ENCODE results near the gene COLGALT1.

COLGALT1 gene

GRCh38 chr19:17625980-17626379, 70.5 kb downstream of the COLGALT1 start:
- no peak for DNase-seq

- DNase-seq = no peak
These were observed 71.1 kb downstream of the COLGALT1 start for GRCh38 chr19:17626456-17627015.

DNA sequence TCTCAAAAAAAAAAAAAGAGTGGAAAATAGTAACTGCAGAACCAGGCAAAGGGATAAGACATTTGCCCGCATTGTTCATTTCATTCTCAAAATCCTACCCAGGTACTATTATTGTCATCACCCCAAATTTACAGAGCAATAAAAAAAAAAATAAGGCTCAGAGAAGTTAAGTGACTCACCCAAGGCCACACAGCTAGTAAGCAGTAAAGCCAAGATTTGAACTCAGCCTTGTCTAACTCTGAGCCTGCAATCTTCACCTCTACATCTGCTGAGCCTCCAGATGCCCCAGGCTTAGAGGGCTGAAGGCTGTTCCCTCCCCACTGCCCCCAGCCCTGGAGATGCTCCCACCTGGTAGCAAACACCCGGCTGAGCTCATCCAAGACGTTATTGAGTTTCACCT, 71.7 kb downstream of the COLGALT1 start:
- DNase-seq = no peak

- DNase-seq = no peak
These were observed 72.5 kb downstream of the COLGALT1 start for GRCh38 chr19:17627921-17628320.

- no peak for DNase-seq
These were observed 74.3 kb downstream of the COLGALT1 start for GRCh38 chr19:17629760-17630159.

DNA sequence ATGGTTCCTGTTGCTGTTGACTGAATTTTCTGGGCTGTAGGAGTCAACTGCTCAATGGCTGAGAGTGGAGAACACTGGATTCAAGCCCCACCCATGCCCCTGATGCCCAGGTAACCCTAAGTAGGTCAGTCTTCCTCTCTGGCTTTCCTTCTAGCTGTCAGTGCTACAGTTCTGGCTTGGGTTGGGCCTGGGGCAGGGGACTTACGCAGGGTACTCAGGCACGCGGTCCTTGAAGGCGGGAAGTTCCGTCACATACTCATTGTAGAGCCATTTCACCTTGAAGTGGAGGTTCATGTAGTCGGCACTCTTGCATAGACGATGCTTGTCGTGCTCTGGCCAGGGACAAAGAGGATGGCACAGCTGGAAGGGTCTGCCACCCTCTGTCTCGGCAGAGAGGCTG, 77.1 kb downstream of the COLGALT1 start:
- DNase-seq = no peak

All from activated CD4-positive, alpha-beta T cell treated with anti-CD3 and anti-CD28 coated beads, Interleukin-10, Interleukin-2, amounts not matched to agents 100 ng/mL and 50 ng/mL, durations not matched to agents 16 hours and 8 hours (primary cell).